A673 (cell line): Measurements from ENCODE around the gene KCNIP4.

ENCODE experiments used
- EZH2 ChIP-seq: fragments of 200-600 bp; sonication (generic); IDR thresholded peaks from 2 replicates; pipeline ENCODE4 v1.6.1; 2017; ENCODE audit warnings: borderline replicate concordance, low read depth, mild to moderate bottlenecking, mixed read lengths, antibody characterized with exemption, low read length; ENCODE audit not compliant: poor library complexity, severe bottlenecking
- TF ChIP-seq, protein P1 (sequence below): fragments of 300-800, 200-600 bp; sonication (generic); conservative IDR thresholded peaks from 2 replicates; pipeline ENCODE4 v1.5.1; 2017; ENCODE audit warnings: low read depth, mild to moderate bottlenecking, antibody characterized with exemption, low read length, moderate library complexity, mixed read lengths

DNA sequence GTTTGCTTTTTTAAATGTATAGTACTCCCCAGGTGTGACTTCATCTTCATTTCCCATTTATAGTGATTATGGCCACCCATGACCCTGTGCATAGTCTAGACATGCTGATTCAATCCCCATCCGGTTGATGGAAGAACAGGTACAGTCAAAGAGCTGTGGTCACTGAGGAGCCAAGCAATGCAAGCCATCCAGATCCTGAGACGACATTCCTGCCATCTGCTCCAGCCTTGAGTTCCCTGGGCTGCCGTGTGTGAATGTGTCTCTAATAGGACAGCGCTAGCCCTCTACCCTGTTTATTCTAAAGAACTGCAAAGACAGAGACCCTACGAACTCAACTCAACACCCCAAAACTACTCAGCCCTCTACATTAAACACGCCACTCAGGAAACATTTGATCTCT lies 1.7 kb downstream of the KCNIP4 start:
- TF ChIP-seq, protein P1, sequence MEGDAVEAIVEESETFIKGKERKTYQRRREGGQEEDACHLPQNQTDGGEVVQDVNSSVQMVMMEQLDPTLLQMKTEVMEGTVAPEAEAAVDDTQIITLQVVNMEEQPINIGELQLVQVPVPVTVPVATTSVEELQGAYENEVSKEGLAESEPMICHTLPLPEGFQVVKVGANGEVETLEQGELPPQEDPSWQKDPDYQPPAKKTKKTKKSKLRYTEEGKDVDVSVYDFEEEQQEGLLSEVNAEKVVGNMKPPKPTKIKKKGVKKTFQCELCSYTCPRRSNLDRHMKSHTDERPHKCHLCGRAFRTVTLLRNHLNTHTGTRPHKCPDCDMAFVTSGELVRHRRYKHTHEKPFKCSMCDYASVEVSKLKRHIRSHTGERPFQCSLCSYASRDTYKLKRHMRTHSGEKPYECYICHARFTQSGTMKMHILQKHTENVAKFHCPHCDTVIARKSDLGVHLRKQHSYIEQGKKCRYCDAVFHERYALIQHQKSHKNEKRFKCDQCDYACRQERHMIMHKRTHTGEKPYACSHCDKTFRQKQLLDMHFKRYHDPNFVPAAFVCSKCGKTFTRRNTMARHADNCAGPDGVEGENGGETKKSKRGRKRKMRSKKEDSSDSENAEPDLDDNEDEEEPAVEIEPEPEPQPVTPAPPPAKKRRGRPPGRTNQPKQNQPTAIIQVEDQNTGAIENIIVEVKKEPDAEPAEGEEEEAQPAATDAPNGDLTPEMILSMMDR = no peak
- TF ChIP-seq EZH2 = no peak
